ENCODE results near the gene IFIT2.

GRCh38 chr10:89263091-89263490 lies 38.8 kb upstream of the IFIT2 start:
- TF ChIP-seq CTCF (IDR thresholded peaks at IDR 0.05; ENCODE audit: poor library complexity) = no peak
- TF ChIP-seq EZH2phosphoT487 (IDR thresholded peaks at IDR 0.05; ENCODE audit: low read depth, severe bottlenecking, unreplicated experiment) = no peak
